GM12891 (cell line): ENCODE data around the gene VAV3.

Source experiments
- PAX5 ChIP-seq: IDR thresholded peaks from 2 replicates; pipeline ENCODE4 v1.6.1; 2011; ENCODE audit warnings: low read length, moderate library complexity, mild to moderate bottlenecking; ENCODE audit not compliant: insufficient read depth, severe bottlenecking
- POLR2A ChIP-seq: IDR thresholded peaks from 2 replicates; pipeline ENCODE4 v1.6.1; 2011; ENCODE audit warnings: low read depth, low read length, control low read depth
- POLR2AphosphoS5 ChIP-seq: IDR thresholded peaks from 2 replicates; pipeline ENCODE4 v1.6.1; 2011; ENCODE audit warnings: low read depth, low read length, control low read depth
- POU2F2 ChIP-seq: IDR thresholded peaks from 2 replicates; pipeline ENCODE4 v1.6.1; 2011; ENCODE audit warnings: low read depth, mild to moderate bottlenecking, control low read depth, low read length, moderate library complexity
- SPI1 ChIP-seq: IDR thresholded peaks from 2 replicates; pipeline ENCODE4 v1.6.1; 2011; ENCODE audit warnings: low read depth, low read length, control low read depth
- TAF1 ChIP-seq: IDR thresholded peaks from 2 replicates; pipeline ENCODE4 v1.6.1; 2011; ENCODE audit warnings: low read depth, low read length, control low read depth

DNA sequence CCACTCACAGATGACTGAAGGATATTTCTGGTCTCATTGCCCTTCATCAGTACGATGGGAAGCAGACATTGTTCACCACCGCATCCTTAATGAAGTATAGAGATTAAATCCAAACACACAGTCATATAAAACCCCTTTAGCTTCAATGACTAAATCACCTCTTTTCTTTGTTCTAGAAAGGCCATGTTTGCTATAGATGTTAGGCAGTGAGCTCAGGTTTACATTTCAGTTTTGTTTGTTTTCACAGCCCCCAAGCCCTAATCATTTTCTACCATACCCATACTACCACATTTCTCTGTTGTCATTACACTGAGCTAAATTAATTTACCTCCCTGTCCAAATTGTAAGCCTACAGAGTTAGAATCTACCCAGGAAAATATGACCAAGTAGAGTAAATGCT is 439.0 kb downstream of the VAV3 start:
- no peak for TF ChIP-seq SPI1
- TF ChIP-seq TAF1, result no peak
- no peak for TF ChIP-seq POLR2A
- TF ChIP-seq POU2F2, result no peak
- no peak for TF ChIP-seq POLR2AphosphoS5
- no peak for TF ChIP-seq PAX5
